PC-9 (cell line): ENCODE data around the gene MAGI1. TPM values are rescaled to one million over a fixed set of nuclear protein-coding genes. Genes with fewer than 3 reads are reported as not detected.
A peak's percentile ranks its signal among the peaks of the same experiment; 100 is the strongest.

ENCODE experiments used
- BruUV-seq: library from RNA; stranded (reverse); fragments of 400-500 nt; replicated peaks from 2 replicates; lab custom pipeline; 2021; lab: Mats Ljungman, UMichigan
- CTCF ChIA-PET: fragments of 300-600 bp; sonication (Branson Sonifier 250); formaldehyde crosslinking; loops from one replicate; lab custom pipeline; 2022; ENCODE audit warnings: antibody characterized with exemption; lab: Charles Lee
- POLR2A ChIA-PET: fragments of 300-600 bp; sonication (Branson Sonifier 250); formaldehyde crosslinking; loops from one replicate; lab custom pipeline; 2022; ENCODE audit warnings: antibody characterized with exemption; ENCODE audit not compliant: unreplicated experiment; lab: Charles Lee
- DNase-seq, 2 experiments: peaks; one replicate each; pipeline versions ENCODE4 v3.0.0 to v3.0.0-alpha.2; 2015 to 2022; ENCODE audit warnings: mixed read lengths in 1 of 2
- H2AFZ ChIP-seq: fragments of 200-600 bp; sonication (generic); 2 replicates; pipeline ENCODE4 v1.8.1; 2017; ENCODE audit warnings: antibody characterized with exemption
- H3F3A ChIP-seq: fragments of 200-600 bp; sonication (generic); 2 replicates; pipeline ENCODE4 v1.8.1; 2017; ENCODE audit warnings: antibody characterized with exemption, mild to moderate bottlenecking, low read depth; ENCODE audit not compliant: insufficient read depth
- H3K27ac ChIP-seq: fragments of 200-600 bp; sonication (generic); 2 replicates; pipeline ENCODE4 v1.6.1; 2016; ENCODE audit warnings: mixed run types
- H3K27me3 ChIP-seq: fragments of 200-600 bp; sonication (generic); 2 replicates; pipeline ENCODE4 v1.6.1; 2016; ENCODE audit warnings: low read depth, mixed run types; ENCODE audit not compliant: insufficient read depth
- H3K36me3 ChIP-seq: fragments of 200-600 bp; sonication (generic); 2 replicates; pipeline ENCODE4 v1.6.1; 2016; ENCODE audit warnings: low read depth, mixed run types
- H3K4me1 ChIP-seq: fragments of 200-600 bp; sonication (generic); replicated peaks from 2 replicates; pipeline ENCODE4 v1.6.1; 2016; ENCODE audit warnings: mixed run types; ENCODE audit not compliant: insufficient read depth
- H3K4me2 ChIP-seq: fragments of 200-600 bp; sonication (generic); 2 replicates; pipeline ENCODE4 v1.6.1; 2017; ENCODE audit warnings: mixed run types
- H3K4me3 ChIP-seq: fragments of 200-600 bp; sonication (generic); 2 replicates; pipeline ENCODE4 v1.6.1; 2016; ENCODE audit warnings: mixed run types
- H3K79me2 ChIP-seq: fragments of 200-600 bp; sonication (generic); 2 replicates; pipeline ENCODE4 v1.6.1; 2017; ENCODE audit warnings: low read depth, mixed run types
- H3K9me2 ChIP-seq: fragments of 200-600 bp; sonication (generic); 2 replicates; pipeline ENCODE4 v1.8.1; 2017; ENCODE audit warnings: mild to moderate bottlenecking; ENCODE audit not compliant: insufficient read depth
- H3K9me3 ChIP-seq: fragments of 200-600 bp; sonication (generic); 2 replicates; pipeline ENCODE4 v1.8.1; 2016; ENCODE audit warnings: low read depth; ENCODE audit not compliant: insufficient read depth
- H4K20me1 ChIP-seq: fragments of 200-600 bp; sonication (generic); 2 replicates; pipeline ENCODE4 v1.8.1; 2017; ENCODE audit not compliant: insufficient read depth
- EZH2 ChIP-seq: fragments of 200-600 bp; sonication (generic); IDR thresholded peaks from 2 replicates; pipeline ENCODE4 v1.8.0; 2017; ENCODE audit warnings: antibody characterized with exemption, low read depth
- intact Hi-C: fragments of 100-400 bp; cut with micrococcal nuclease; formaldehyde crosslinking; loops from one replicate; pipeline ENCODE4 v1.10.0; 2022; ENCODE audit not compliant: unreplicated experiment
- total RNA-seq: library from RNA; stranded (reverse); gene quantifications from 2 replicates; pipeline ENCODE4 v1.2.3, GENCODE V29; 2021
- TF ChIP-seq, protein P1 (sequence below): fragments of 200-600 bp; sonication (generic); conservative IDR thresholded peaks from 2 replicates; pipeline ENCODE4 v1.6.1; 2017; ENCODE audit warnings: mixed run types, antibody characterized with exemption, mild to moderate bottlenecking, moderate library complexity

MAGI1 gene
- total RNA-seq, 1 experiment from 2014 or later: 23.3 TPM

DNA sequence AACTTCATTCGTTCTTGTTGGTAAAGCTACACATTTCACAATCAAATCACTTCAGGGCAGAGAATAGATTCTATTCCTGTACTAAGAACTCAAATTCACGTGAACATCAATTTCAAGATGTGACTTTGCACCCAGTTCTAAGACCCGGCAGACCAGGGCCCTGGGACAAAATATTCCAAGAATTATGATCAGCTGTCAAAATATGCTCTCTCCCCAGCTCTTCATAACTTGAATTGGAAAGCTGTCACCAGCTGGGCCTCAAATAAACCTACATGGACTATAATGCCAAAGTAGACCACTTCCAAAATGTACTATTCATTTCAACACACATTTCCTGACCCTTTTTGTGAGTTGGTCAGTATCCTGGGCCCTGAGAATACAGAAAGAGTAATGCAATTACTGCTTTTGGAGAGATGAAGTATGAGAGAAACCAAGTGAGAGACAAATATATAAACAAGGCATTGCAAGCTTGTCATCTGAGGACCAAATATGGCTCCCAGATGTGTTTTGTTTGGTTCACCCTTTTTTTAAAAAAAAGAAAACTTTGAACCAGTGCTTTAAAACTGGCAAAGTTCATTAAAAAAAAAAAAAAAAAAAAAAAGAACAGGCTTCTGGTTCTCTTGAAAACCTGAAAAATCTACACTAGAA lies 14.9 kb downstream of the MAGI1 start:
- H3K9me2 ChIP-seq: no peaks in the 10 kb centered on the region
- H3K4me1 ChIP-seq: peaks cover 35% of the 10 kb centered on the region
- H3K36me3 ChIP-seq: no peaks in the 10 kb centered on the region
- POLR2A ChIA-PET: no interaction called here
- no peaks in the 10 kb centered on the region for H3K9me3 ChIP-seq
- CTCF ChIA-PET: no interaction called here
- peaks cover 17% of the 10 kb centered on the region for H3F3A ChIP-seq
- no peak for DNase-seq
- BruUV-seq: no TSS peak
- no peak overlapping the region for H3K27ac ChIP-seq
- no peak overlapping the region for H3K4me2 ChIP-seq
- no peak overlapping the region for H2AFZ ChIP-seq
- TF ChIP-seq EZH2: no peak
- TF ChIP-seq, protein P1, sequence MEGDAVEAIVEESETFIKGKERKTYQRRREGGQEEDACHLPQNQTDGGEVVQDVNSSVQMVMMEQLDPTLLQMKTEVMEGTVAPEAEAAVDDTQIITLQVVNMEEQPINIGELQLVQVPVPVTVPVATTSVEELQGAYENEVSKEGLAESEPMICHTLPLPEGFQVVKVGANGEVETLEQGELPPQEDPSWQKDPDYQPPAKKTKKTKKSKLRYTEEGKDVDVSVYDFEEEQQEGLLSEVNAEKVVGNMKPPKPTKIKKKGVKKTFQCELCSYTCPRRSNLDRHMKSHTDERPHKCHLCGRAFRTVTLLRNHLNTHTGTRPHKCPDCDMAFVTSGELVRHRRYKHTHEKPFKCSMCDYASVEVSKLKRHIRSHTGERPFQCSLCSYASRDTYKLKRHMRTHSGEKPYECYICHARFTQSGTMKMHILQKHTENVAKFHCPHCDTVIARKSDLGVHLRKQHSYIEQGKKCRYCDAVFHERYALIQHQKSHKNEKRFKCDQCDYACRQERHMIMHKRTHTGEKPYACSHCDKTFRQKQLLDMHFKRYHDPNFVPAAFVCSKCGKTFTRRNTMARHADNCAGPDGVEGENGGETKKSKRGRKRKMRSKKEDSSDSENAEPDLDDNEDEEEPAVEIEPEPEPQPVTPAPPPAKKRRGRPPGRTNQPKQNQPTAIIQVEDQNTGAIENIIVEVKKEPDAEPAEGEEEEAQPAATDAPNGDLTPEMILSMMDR: no peak
- no peak overlapping the region for H3K4me3 ChIP-seq
- H4K20me1 ChIP-seq: no peaks in the 10 kb centered on the region; the same call in 1 of the 2 replicates
- peaks cover 76% of the 10 kb centered on the region for H3K79me2 ChIP-seq
- H3K27me3 ChIP-seq: no peaks in the 10 kb centered on the region
- intact Hi-C loops: no loop called here

DNA sequence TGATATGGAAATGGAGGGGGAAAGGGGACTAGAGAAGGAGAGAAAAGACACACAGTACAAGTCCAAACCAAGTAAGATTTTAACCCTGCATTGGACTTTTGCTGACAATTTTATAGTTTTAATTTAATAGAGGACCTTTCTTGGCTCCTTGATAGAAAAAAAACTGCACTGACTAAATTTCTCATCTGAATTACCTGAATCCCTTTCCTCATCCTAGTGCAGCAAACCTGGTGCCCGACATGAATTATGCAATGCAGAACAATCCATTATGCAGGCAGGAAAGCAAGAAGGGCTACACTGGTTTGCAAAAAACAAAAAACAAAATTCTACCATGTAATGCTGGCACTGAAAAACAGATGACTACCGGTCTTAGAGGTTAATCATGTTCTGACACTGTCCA lies 15.5 kb downstream of the MAGI1 start:
- ChIA-PET POLR2A (no interaction called here), CTCF (no interaction called here)
- Histone ChIP-seq H3K4me2 (no peak overlapping the region), H3K4me1 (peaks cover 35% of the 10 kb centered on the region), H3F3A (peaks cover 17% of the 10 kb centered on the region), H3K79me2 (peaks cover 70% of the 10 kb centered on the region), H3K9me2 (no peaks in the 10 kb centered on the region), H3K9me3 (no peaks in the 10 kb centered on the region), H3K27me3 (no peaks in the 10 kb centered on the region), H3K36me3 (no peaks in the 10 kb centered on the region), H2AFZ (no peak overlapping the region), H4K20me1 (no peaks in the 10 kb centered on the region; the same call in 1 of the 2 replicates), H3K4me3 (no peak overlapping the region), H3K27ac (peak overlapping the region; percentile 83; the same call in 1 of the 2 replicates)
- no peak for TF ChIP-seq EZH2
- TF ChIP-seq, protein P1: no peak
- no TSS peak for BruUV-seq
- intact Hi-C loops: no loop called here
- no peak for DNase-seq

DNA sequence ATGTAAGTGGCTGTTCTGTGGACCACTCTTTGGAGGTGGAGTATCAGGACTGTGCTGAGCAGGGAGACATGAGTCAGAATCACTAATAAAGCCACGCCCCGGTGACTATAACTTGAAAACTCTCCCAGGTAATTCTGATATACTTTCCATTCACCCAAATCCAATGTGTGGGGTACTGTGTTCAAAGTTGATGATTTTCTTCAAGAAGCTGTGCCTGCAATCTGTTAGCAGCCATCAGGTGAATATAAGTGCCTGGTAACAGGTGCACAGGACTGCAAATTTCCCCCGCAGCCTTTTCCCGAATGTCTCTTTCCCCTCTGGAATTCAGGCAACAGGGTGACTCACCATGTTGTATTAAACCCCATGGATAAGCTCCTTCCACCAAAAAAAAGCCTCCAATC lies 17.0 kb downstream of the MAGI1 start:
- Histone ChIP-seq H3K27ac (peak overlapping the region; percentile 83), H4K20me1 (no peaks in the 10 kb centered on the region; the same call in 1 of the 2 replicates), H3K4me3 (peak overlapping the region; percentile 45; the same call in 1 of the 2 replicates), H3K9me2 (no peaks in the 10 kb centered on the region), H3K27me3 (no peaks in the 10 kb centered on the region), H3K4me1 (peaks cover 35% of the 10 kb centered on the region), H3K9me3 (no peaks in the 10 kb centered on the region), H3K4me2 (peak overlapping the region; percentile 67), H3K79me2 (peaks cover 66% of the 10 kb centered on the region), H3K36me3 (no peaks in the 10 kb centered on the region), H2AFZ (no peak overlapping the region), H3F3A (peaks cover 17% of the 10 kb centered on the region)
- ChIA-PET POLR2A (interaction anchor here (0.6 to 0.7 kb wide), 4 partner anchors 16 to 518 kb away, joined by 5 to 14 read pairs (median 8); no protein-coding TSS in a partner anchor), CTCF (no interaction called here)
- peak; percentile 36 to 69 for DNase-seq
- TF ChIP-seq, protein P1: no peak
- no peak for TF ChIP-seq EZH2
- intact Hi-C loops: no loop called here
- TSS peak; percentile 36 for BruUV-seq
